ENCODE results near the gene SORCS2. TPM values are rescaled to one million over a fixed set of nuclear protein-coding genes. Genes with fewer than 3 reads are reported as not detected.

Gene SORCS2
- total RNA-seq, 2 donors from 2014 or later, result 0.68 to 0.92 TPM

GRCh38 chr4:7719354-7720174, 527.2 kb downstream of the SORCS2 start:
- Histone ChIP-seq H3K27ac (no peak overlapping the region), H3K4me3 (no peak overlapping the region), H3K9me3 (no peaks in the 10 kb centered on the region), H3K27me3 (replicated peaks; ENCODE audit: insufficient read depth) (no peaks in the 10 kb centered on the region), H3K36me3 (no peaks in the 10 kb centered on the region), H3K4me1 (ENCODE audit: control insufficient read depth in 1 of 2, low read depth in 2 of 2) (no peaks in the 10 kb centered on the region)
- DNase-seq (ENCODE audit: low spot score), result no peak
- TF ChIP-seq, protein P1, sequence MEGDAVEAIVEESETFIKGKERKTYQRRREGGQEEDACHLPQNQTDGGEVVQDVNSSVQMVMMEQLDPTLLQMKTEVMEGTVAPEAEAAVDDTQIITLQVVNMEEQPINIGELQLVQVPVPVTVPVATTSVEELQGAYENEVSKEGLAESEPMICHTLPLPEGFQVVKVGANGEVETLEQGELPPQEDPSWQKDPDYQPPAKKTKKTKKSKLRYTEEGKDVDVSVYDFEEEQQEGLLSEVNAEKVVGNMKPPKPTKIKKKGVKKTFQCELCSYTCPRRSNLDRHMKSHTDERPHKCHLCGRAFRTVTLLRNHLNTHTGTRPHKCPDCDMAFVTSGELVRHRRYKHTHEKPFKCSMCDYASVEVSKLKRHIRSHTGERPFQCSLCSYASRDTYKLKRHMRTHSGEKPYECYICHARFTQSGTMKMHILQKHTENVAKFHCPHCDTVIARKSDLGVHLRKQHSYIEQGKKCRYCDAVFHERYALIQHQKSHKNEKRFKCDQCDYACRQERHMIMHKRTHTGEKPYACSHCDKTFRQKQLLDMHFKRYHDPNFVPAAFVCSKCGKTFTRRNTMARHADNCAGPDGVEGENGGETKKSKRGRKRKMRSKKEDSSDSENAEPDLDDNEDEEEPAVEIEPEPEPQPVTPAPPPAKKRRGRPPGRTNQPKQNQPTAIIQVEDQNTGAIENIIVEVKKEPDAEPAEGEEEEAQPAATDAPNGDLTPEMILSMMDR (IDR thresholded peaks at IDR 0.05), result peak; percentile 81
- no peak for ATAC-seq (ENCODE audit: insufficient number of reproducible peaks, low FRiP score, low read depth)

DNA sequence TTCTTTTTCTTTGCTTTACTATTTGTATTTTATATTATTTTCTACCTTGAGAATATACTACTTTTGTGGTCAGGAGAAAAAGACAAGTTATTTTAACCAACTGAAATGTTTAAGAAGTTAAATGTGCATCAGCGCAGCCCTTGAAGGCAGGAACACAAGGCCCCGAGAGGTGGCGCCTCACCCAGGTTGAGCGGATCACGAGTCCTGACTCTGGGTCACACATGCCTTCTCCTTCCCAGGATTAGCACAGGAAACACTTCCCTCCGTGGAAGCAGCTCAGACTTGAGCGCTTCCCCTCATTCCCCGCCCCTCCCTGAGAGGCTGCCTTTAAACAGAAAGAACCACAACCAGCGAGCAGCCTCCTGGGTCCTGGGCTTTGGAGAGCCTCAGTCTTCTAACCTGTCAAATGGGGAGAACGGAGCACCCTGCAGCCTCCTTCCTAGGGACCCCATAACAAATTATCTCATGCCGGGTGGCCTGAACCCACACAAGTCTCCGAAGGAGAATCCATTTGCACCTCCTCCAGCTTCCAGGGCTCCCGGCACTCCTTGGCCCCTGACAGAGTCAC, 529.7 kb downstream of the SORCS2 start:
- Histone ChIP-seq H3K27me3 (replicated peaks; ENCODE audit: insufficient read depth) (no peaks in the 10 kb centered on the region), H3K36me3 (no peaks in the 10 kb centered on the region), H3K4me1 (ENCODE audit: control insufficient read depth in 1 of 2, low read depth in 2 of 2) (no peaks in the 10 kb centered on the region), H3K4me3 (no peak overlapping the region), H3K9me3 (no peaks in the 10 kb centered on the region), H3K27ac (no peak overlapping the region)
- no peak for DNase-seq (ENCODE audit: low spot score)
- ATAC-seq (ENCODE audit: insufficient number of reproducible peaks, low FRiP score, low read depth), result no peak
- TF ChIP-seq, protein P1 (IDR thresholded peaks at IDR 0.05), result no peak

GRCh38 chr4:7722766-7723387, 530.5 kb downstream of the SORCS2 start:
- Histone ChIP-seq H3K36me3 (no peaks in the 10 kb centered on the region), H3K27me3 (replicated peaks; ENCODE audit: insufficient read depth) (no peaks in the 10 kb centered on the region), H3K4me1 (ENCODE audit: control insufficient read depth in 1 of 2, low read depth in 2 of 2) (no peaks in the 10 kb centered on the region), H3K4me3 (no peak overlapping the region), H3K9me3 (no peaks in the 10 kb centered on the region), H3K27ac (no peak overlapping the region)
- DNase-seq (ENCODE audit: low spot score) (no peak), ATAC-seq (ENCODE audit: insufficient number of reproducible peaks, low FRiP score, low read depth) (no peak)
- TF ChIP-seq, protein P1 (IDR thresholded peaks at IDR 0.05), result no peak

DNA sequence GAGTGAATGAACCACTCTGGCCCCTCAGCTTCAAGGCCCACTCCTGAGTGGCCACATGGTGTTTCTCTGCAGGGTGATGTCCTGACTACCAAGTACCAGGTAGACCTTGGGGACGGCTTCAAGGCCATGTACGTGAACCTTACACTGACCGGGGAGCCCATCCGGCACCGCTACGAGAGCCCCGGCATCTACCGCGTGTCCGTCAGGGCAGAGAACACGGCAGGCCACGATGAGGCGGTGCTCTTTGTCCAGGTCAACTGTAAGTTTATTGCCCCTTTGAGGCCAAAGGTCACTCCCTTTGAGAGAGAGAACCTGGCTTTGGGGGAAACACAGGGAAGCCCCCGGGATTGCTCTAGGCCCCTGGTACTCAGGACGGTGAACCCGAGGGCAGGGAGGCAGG, 531.3 kb downstream of the SORCS2 start:
- Histone ChIP-seq H3K4me1 (ENCODE audit: control insufficient read depth in 1 of 2, low read depth in 2 of 2) (no peaks in the 10 kb centered on the region), H3K27ac (no peak overlapping the region), H3K27me3 (replicated peaks; ENCODE audit: insufficient read depth) (no peaks in the 10 kb centered on the region), H3K9me3 (no peaks in the 10 kb centered on the region), H3K4me3 (no peak overlapping the region), H3K36me3 (no peaks in the 10 kb centered on the region)
- DNase-seq (ENCODE audit: low spot score), result no peak
- TF ChIP-seq, protein P1 (IDR thresholded peaks at IDR 0.05), result no peak
- no peak for ATAC-seq (ENCODE audit: insufficient number of reproducible peaks, low FRiP score, low read depth)

DNA sequence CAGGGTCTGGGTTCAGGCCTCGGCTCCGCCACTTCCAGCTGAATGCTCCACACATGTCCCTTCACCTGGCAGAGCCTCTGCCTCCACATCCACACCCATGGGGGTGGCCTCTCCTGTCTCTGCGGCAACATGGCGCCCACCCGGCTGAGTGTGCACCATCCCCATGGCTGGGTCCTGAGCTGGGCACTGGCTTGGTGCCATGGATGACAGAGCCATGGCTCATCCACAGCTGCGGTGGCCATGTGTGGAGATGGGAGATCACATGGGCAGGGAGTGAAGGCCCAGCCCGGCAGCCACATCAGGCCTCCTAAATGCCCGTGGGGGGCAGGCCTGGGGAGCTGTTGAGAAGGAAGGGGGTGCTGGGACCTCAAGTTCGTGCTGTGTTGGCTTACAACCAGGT, 533.6 kb downstream of the SORCS2 start:
- no peaks in the 10 kb centered on the region for H3K36me3 ChIP-seq
- TF ChIP-seq, protein P1 (IDR thresholded peaks at IDR 0.05), result no peak
- H3K4me3 ChIP-seq, result no peak overlapping the region

More for the DNA sequence above, 533.6 kb downstream of the SORCS2 start:
- H3K9me3 ChIP-seq, result no peaks in the 10 kb centered on the region
- DNase-seq (ENCODE audit: low spot score), result no peak
- no peak overlapping the region for H3K27ac ChIP-seq
- ATAC-seq (ENCODE audit: insufficient number of reproducible peaks, low FRiP score, low read depth), result no peak
- H3K4me1 ChIP-seq (ENCODE audit: control insufficient read depth in 1 of 2, low read depth in 2 of 2), result no peaks in the 10 kb centered on the region
- H3K27me3 ChIP-seq (replicated peaks; ENCODE audit: insufficient read depth), result no peaks in the 10 kb centered on the region
